HL-60 (cell line): ENCODE measurements around the gene SIGLEC6.

Experiments
- POLR2AphosphoS5 ChIP-seq: IDR thresholded peaks from 2 replicates; pipeline ENCODE4 v1.6.1; 2012; ENCODE audit warnings: low read depth
- TF ChIP-seq, protein P1 (sequence below): IDR thresholded peaks from one replicate; pipeline ENCODE4 v1.5.1; 2011; ENCODE audit warnings: low read length, control low read depth, inconsistent platforms; ENCODE audit not compliant: insufficient read depth

GRCh38 chr19:51550848-51551672, 19.6 kb upstream of the SIGLEC6 start:
- TF ChIP-seq POLR2AphosphoS5: no peak
- TF ChIP-seq, protein P1, sequence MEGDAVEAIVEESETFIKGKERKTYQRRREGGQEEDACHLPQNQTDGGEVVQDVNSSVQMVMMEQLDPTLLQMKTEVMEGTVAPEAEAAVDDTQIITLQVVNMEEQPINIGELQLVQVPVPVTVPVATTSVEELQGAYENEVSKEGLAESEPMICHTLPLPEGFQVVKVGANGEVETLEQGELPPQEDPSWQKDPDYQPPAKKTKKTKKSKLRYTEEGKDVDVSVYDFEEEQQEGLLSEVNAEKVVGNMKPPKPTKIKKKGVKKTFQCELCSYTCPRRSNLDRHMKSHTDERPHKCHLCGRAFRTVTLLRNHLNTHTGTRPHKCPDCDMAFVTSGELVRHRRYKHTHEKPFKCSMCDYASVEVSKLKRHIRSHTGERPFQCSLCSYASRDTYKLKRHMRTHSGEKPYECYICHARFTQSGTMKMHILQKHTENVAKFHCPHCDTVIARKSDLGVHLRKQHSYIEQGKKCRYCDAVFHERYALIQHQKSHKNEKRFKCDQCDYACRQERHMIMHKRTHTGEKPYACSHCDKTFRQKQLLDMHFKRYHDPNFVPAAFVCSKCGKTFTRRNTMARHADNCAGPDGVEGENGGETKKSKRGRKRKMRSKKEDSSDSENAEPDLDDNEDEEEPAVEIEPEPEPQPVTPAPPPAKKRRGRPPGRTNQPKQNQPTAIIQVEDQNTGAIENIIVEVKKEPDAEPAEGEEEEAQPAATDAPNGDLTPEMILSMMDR: no peak
